H1 (cell line): Measurements from ENCODE around the gene FBXO38. TPM values are rescaled to one million over a fixed set of nuclear protein-coding genes. Genes with fewer than 3 reads are reported as not detected.

Experiments
- CTCF ChIA-PET: fragments of 300-600 bp; sonication (Branson Sonifier 250); formaldehyde crosslinking; loops from one replicate; lab custom pipeline; 2021; ENCODE audit not compliant: partially characterized antibody; lab: Charles Lee
- POLR2A ChIA-PET: fragments of 300-600 bp; sonication (Branson Sonifier 250); formaldehyde crosslinking; loops from one replicate; lab custom pipeline; 2021; ENCODE audit warnings: inconsistent platforms; ENCODE audit not compliant: partially characterized antibody; lab: Charles Lee
- DNase-seq, 2 experiments: peaks; one replicate each; pipeline versions ENCODE4 v3.0.0 to v3.0.0-alpha.2; 2010 to 2022; ENCODE audit warnings: low spot score in 2 of 2, low read depth in 1 of 2, mixed read lengths in 1 of 2
- FAIRE-seq: peaks from 2 replicates; lab custom pipeline; 2011; peaks lifted over from hg19 to GRCh38; lab: Jason Lieb, UNC
- H2AFZ ChIP-seq: 2 replicates; pipeline ENCODE4 v1.8.1; 2012; ENCODE audit warnings: low read length, inconsistent platforms
- H2AK5ac ChIP-seq: 2 replicates; pipeline ENCODE4 v1.6.1; 2013; ENCODE audit warnings: low read depth, low read length
- H2BK120ac ChIP-seq: replicated peaks from 2 replicates; pipeline ENCODE3; 2013; ENCODE audit warnings: low read depth, low read length, inconsistent platforms
- H2BK12ac ChIP-seq: 2 replicates; pipeline ENCODE4 v1.6.1; 2013; ENCODE audit warnings: low read depth, low read length
- H2BK15ac ChIP-seq: 2 replicates; pipeline ENCODE4 v1.6.1; 2013; ENCODE audit warnings: low read length
- H2BK20ac ChIP-seq: 2 replicates; pipeline ENCODE4 v1.6.1; 2013; ENCODE audit warnings: low read length
- H2BK5ac ChIP-seq: 2 replicates; pipeline ENCODE4 v1.6.1; 2013; ENCODE audit warnings: low read depth, low read length
- H3K14ac ChIP-seq: 2 replicates; pipeline ENCODE4 v1.6.1; 2013; ENCODE audit warnings: inconsistent platforms; ENCODE audit not compliant: insufficient read length
- H3K18ac ChIP-seq: 2 replicates; pipeline ENCODE4 v1.6.1; 2013; ENCODE audit warnings: low read length; ENCODE audit errors: extremely low read depth
- H3K23ac ChIP-seq: 2 replicates; pipeline ENCODE4 v1.6.1; 2013; ENCODE audit warnings: inconsistent platforms; ENCODE audit not compliant: insufficient read length
- H3K23me2 ChIP-seq: 2 replicates; pipeline ENCODE4 v1.6.1; 2013; ENCODE audit warnings: low read depth, low read length
- H3K27ac ChIP-seq: 2 replicates; pipeline ENCODE4 v1.6.1; 2011; ENCODE audit warnings: low read depth, low read length, inconsistent platforms
- H3K27me3 ChIP-seq, 4 experiments: replicated peaks in 1 of 4; 1 replicate in 1 of 4; 2 replicates in 3 of 4; pipeline versions ENCODE4 v1.6.1 to v1.8.1; 2011 to 2013; ENCODE audit warnings: low read length in 3 of 4, mild to moderate bottlenecking in 3 of 4, inconsistent platforms in 2 of 4, mixed read lengths in 2 of 4, moderate library complexity in 1 of 4; ENCODE audit not compliant: control insufficient read depth in 3 of 4, insufficient read depth in 3 of 4; ENCODE audit errors: extremely low read depth in 1 of 4
- H3K36me3 ChIP-seq, 4 experiments: 2 replicates each; pipeline versions ENCODE4 v1.6.1 to v1.8.1; 2011 to 2013; ENCODE audit warnings: mild to moderate bottlenecking in 4 of 4, low read length in 3 of 4, moderate library complexity in 2 of 4, control low read depth in 1 of 4, inconsistent platforms in 1 of 4; ENCODE audit not compliant: insufficient read depth in 4 of 4, control insufficient read depth in 2 of 4
- H3K4ac ChIP-seq: replicated peaks from 2 replicates; pipeline ENCODE3; 2013; ENCODE audit warnings: low read length, low read depth, mixed read lengths, inconsistent platforms; ENCODE audit not compliant: insufficient read length
- H3K4me1 ChIP-seq, 4 experiments: replicated peaks in 1 of 4; 1 replicate in 1 of 4; 2 replicates in 3 of 4; pipeline versions ENCODE4 v1.6.1 to v1.8.1; 2011 to 2013; ENCODE audit warnings: low read length in 3 of 4, inconsistent platforms in 2 of 4, mixed read lengths in 1 of 4; ENCODE audit not compliant: insufficient read depth in 4 of 4, control insufficient read depth in 3 of 4
- H3K4me2 ChIP-seq, 2 experiments: 2 replicates each; pipeline versions ENCODE4 v1.6.1 to v1.8.1; 2011 to 2013; ENCODE audit warnings: low read depth in 2 of 2, low read length in 2 of 2, control low read depth in 1 of 2, inconsistent platforms in 1 of 2, mild to moderate bottlenecking in 1 of 2; ENCODE audit not compliant: insufficient read depth in 1 of 2
- H3K4me3 ChIP-seq, 4 experiments: fragments of 200-600, 300-600 bp in 1 of 4; sonication (generic), shearing (Covaris generic), sonication (Bioruptor Twin) in 1 of 4; 2 replicates each; pipeline versions ENCODE4 v1.5.1 to v1.8.1; 2011 to 2016; ENCODE audit warnings: low read length in 4 of 4, low read depth in 3 of 4, control low read depth in 2 of 4, inconsistent platforms in 2 of 4, mild to moderate bottlenecking in 2 of 4, mixed read lengths in 1 of 4, moderate library complexity in 1 of 4; ENCODE audit not compliant: insufficient read depth in 2 of 4; ENCODE audit errors: extremely low read depth in 1 of 4
- H3K56ac ChIP-seq: replicated peaks from 2 replicates; pipeline ENCODE3; 2013; ENCODE audit warnings: low read depth, mild to moderate bottlenecking, mixed read lengths, low read length, inconsistent platforms; ENCODE audit not compliant: insufficient read length
- H3K79me1 ChIP-seq: 2 replicates; pipeline ENCODE4 v1.6.1; 2013; ENCODE audit warnings: low read depth, low read length, control low read depth
- H3K79me2 ChIP-seq, 2 experiments: 2 replicates each; pipeline versions ENCODE4 v1.6.1 to v1.8.1; 2012 to 2013; ENCODE audit warnings: low read length in 2 of 2, mild to moderate bottlenecking in 2 of 2, inconsistent platforms in 1 of 2; ENCODE audit not compliant: insufficient read depth in 2 of 2, control insufficient read depth in 1 of 2
- H3K9ac ChIP-seq, 4 experiments: replicated peaks in 1 of 4; 1 replicate in 1 of 4; 2 replicates in 3 of 4; pipeline versions ENCODE4 v1.6.1 to v1.8.1; 2011 to 2013; ENCODE audit warnings: low read depth in 3 of 4, low read length in 3 of 4, control low read depth in 2 of 4, mild to moderate bottlenecking in 2 of 4, moderate library complexity in 2 of 4, inconsistent platforms in 1 of 4; ENCODE audit errors: extremely low read depth in 1 of 4
- H3K9me3 ChIP-seq, 2 experiments: 2 replicates each; pipeline versions ENCODE4 v1.6.1 to v1.8.1; 2012 to 2013; ENCODE audit warnings: mild to moderate bottlenecking in 2 of 2, moderate library complexity in 2 of 2, control low read depth in 1 of 2, inconsistent platforms in 1 of 2, low read depth in 1 of 2, low read length in 1 of 2, mixed read lengths in 1 of 2; ENCODE audit not compliant: insufficient read depth in 2 of 2
- H4K20me1 ChIP-seq, 2 experiments: replicated peaks in 1 of 2; 2 replicates each; pipeline versions ENCODE3 to v1.8.1; 2011 to 2013; ENCODE audit warnings: inconsistent platforms in 2 of 2, low read length in 2 of 2, mild to moderate bottlenecking in 1 of 2; ENCODE audit not compliant: insufficient read depth in 2 of 2, control insufficient read depth in 1 of 2
- H4K5ac ChIP-seq: 2 replicates; pipeline ENCODE4 v1.6.1; 2013; ENCODE audit warnings: low read length, low read depth, mixed read lengths, inconsistent platforms; ENCODE audit not compliant: insufficient read length
- H4K8ac ChIP-seq: 2 replicates; pipeline ENCODE4 v1.8.0; 2013; ENCODE audit warnings: mild to moderate bottlenecking, moderate library complexity, low read length, inconsistent platforms; ENCODE audit not compliant: insufficient read depth; ENCODE audit errors: extremely low read depth
- H4K91ac ChIP-seq: replicated peaks from 2 replicates; pipeline ENCODE3; 2013; ENCODE audit warnings: low read length, mixed read lengths, inconsistent platforms; ENCODE audit not compliant: insufficient read length
- CREB1 ChIP-seq: IDR thresholded peaks from 2 replicates; pipeline ENCODE4 v1.6.1; 2012; ENCODE audit warnings: inconsistent platforms
- EZH2 ChIP-seq: fragments of 200-600 bp; sonication (generic); IDR thresholded peaks from 2 replicates; pipeline ENCODE4 v1.7.1; 2012; ENCODE audit warnings: low read depth, mild to moderate bottlenecking, moderate library complexity, low read length, inconsistent platforms; ENCODE audit not compliant: severe bottlenecking
- RNF2 ChIP-seq: fragments of 200-900, 300-1000 bp; sonication (generic); IDR thresholded peaks from 2 replicates; pipeline ENCODE4 v1.7.1; 2016; ENCODE audit warnings: borderline replicate concordance, low read depth, mild to moderate bottlenecking, antibody characterized with exemption, low read length; ENCODE audit not compliant: poor library complexity, severe bottlenecking; ENCODE audit errors: missing control alignments
- SAP30 ChIP-seq: fragments of 300-600 bp; sonication (generic); IDR thresholded peaks from 2 replicates; pipeline ENCODE4 v1.7.1; 2012; ENCODE audit warnings: low read length, moderate library complexity, mild to moderate bottlenecking, inconsistent platforms; ENCODE audit not compliant: insufficient read depth, insufficient replicate concordance
- SP2 ChIP-seq: IDR thresholded peaks from 2 replicates; pipeline ENCODE4 v1.6.1; 2012; ENCODE audit warnings: mild to moderate bottlenecking, low read length, inconsistent platforms
- polyA plus RNA-seq, 7 experiments: library from polyadenylated mRNA; depleted of rRNA in 3 of 7; stranded (reverse) in 5 of 7; unstranded in 2 of 7; fragments of >200 nt in 5 of 7; fragments of 200-250 nt in 2 of 7; gene quantifications; 1 replicate in 5 of 7; 2 replicates in 1 of 7; 4 replicates in 1 of 7; pipeline versions ENCODE4 v1.2.1 to v1.2.3, GENCODE V29; 2011 to 2013; ENCODE audit warnings: missing spikeins in 2 of 7, mixed read lengths in 2 of 7
- total RNA-seq: library from RNA; stranded (reverse); fragmentation: NEBNext Ultra II Directional; extraction: Animal tissue kit (Norgen Biotek cat#: 25700); gene quantifications from 2 replicates; pipeline ENCODE4 v1.2.1, GENCODE V29; 2021
- TF ChIP-seq, protein P1 (sequence below): IDR thresholded peaks from 2 replicates; pipeline ENCODE4 v1.6.1; 2012; ENCODE audit warnings: low read length, inconsistent platforms

Gene FBXO38
- total and polyA plus RNA-seq, 2 of the 8 experiments (the other 6 are each of a cell fraction or from before 2014, with no cell fraction given), result 9.1 to 34.3 TPM

DNA sequence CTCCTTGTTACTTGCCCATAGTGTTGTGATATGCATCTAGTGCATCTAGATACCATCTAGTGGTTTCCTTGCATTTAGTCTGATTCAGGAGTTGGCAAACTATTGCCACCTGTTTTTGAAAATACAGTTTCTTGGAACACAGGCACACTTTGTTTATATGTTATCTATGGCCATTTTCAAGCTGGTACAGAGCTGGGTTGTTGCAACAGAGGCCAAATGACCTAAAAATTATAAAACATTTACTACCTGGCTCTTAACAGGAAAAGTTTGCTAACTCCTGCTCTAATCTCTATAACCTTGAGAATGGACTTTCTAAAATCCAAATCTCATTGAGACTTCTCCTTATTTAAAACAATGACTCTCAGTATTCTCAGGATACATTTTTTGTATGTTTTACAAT lies 19.4 kb upstream of the FBXO38 start:
- H2BK120ac ChIP-seq, result no peak overlapping the region
- H3K27ac ChIP-seq, result no peak overlapping the region
- no peak for TF ChIP-seq CREB1
- no peak for TF ChIP-seq EZH2
- TF ChIP-seq RNF2, result no peak
- TF ChIP-seq SAP30, result no peak
- TF ChIP-seq, protein P1, sequence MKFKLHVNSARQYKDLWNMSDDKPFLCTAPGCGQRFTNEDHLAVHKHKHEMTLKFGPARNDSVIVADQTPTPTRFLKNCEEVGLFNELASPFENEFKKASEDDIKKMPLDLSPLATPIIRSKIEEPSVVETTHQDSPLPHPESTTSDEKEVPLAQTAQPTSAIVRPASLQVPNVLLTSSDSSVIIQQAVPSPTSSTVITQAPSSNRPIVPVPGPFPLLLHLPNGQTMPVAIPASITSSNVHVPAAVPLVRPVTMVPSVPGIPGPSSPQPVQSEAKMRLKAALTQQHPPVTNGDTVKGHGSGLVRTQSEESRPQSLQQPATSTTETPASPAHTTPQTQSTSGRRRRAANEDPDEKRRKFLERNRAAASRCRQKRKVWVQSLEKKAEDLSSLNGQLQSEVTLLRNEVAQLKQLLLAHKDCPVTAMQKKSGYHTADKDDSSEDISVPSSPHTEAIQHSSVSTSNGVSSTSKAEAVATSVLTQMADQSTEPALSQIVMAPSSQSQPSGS, result no peak
- TF ChIP-seq SP2, result no peak
- no peak overlapping the region for H2AK5ac ChIP-seq
- H3K18ac ChIP-seq, result no peak overlapping the region
- H3K9ac ChIP-seq, result no peak overlapping the region
- ChIA-PET CTCF (interaction anchor here (0.5 to 2.8 kb wide), 3 partner anchors 10 to 73 kb away, joined by 3 to 15 read pairs (median 3); no protein-coding TSS in a partner anchor), POLR2A (interaction anchor here (0.6 kb wide), 1 partner anchor 265 kb away, joined by 4 read pairs; no protein-coding TSS in a partner anchor)
- no peak overlapping the region for H4K5ac ChIP-seq
- no peaks in the 10 kb centered on the region for H3K9me3 ChIP-seq
- H3K4me1 ChIP-seq, result no peaks in the 10 kb centered on the region
- no peak overlapping the region for H4K91ac ChIP-seq
- no peaks in the 10 kb centered on the region for H3K79me1 ChIP-seq
- no peaks in the 10 kb centered on the region for H3K36me3 ChIP-seq
- no peak overlapping the region for H2BK12ac ChIP-seq
- no peaks in the 10 kb centered on the region for H3K27me3 ChIP-seq
- H2BK5ac ChIP-seq, result no peak overlapping the region
- H3K4me2 ChIP-seq, result no peak overlapping the region
- no peaks in the 10 kb centered on the region for H3K79me2 ChIP-seq
- no peak overlapping the region for H2AFZ ChIP-seq
- no peaks in the 10 kb centered on the region for H3K23me2 ChIP-seq
- no peak overlapping the region for H3K4me3 ChIP-seq
- H4K20me1 ChIP-seq, result no peaks in the 10 kb centered on the region
- FAIRE-seq (no peak), DNase-seq (no peak)
- no peak overlapping the region for H4K8ac ChIP-seq
- H3K23ac ChIP-seq, result no peak overlapping the region
- no peak overlapping the region for H3K14ac ChIP-seq
- no peak overlapping the region for H3K56ac ChIP-seq
- H2BK20ac ChIP-seq, result no peak overlapping the region
- no peak overlapping the region for H2BK15ac ChIP-seq
- H3K4ac ChIP-seq, result no peak overlapping the region
